H1 (cell line): ENCODE measurements around the gene CHMP6. TPM values are rescaled to one million over a fixed set of nuclear protein-coding genes. Genes with fewer than 3 reads are reported as not detected.

Source experiments
- CEBPB ChIP-seq: IDR thresholded peaks from 2 replicates; pipeline ENCODE4 v1.6.1; 2012; ENCODE audit warnings: low read depth, low read length
- CHD2 ChIP-seq: IDR thresholded peaks from 2 replicates; pipeline ENCODE4 v1.6.1; 2012; ENCODE audit warnings: low read length, improper control_type of control experiment
- GTF2F1 ChIP-seq: IDR thresholded peaks from 2 replicates; pipeline ENCODE4 v1.6.1; 2012; ENCODE audit warnings: low read depth, low read length, improper control_type of control experiment, borderline replicate concordance
- HDAC2 ChIP-seq, 2 experiments: fragments of 300-600 bp in 1 of 2; sonication (generic) in 1 of 2; IDR thresholded peaks; 2 replicates each; pipeline ENCODE4 v1.6.1; 2011 to 2012; ENCODE audit warnings: low read depth in 2 of 2, low read length in 2 of 2, mild to moderate bottlenecking in 2 of 2, moderate library complexity in 2 of 2, borderline replicate concordance in 1 of 2, inconsistent platforms in 1 of 2
- SRF ChIP-seq: IDR thresholded peaks from 2 replicates; pipeline ENCODE4 v1.6.1; 2011; ENCODE audit warnings: mild to moderate bottlenecking, low read depth, low read length, moderate library complexity
- polyA plus RNA-seq, 7 experiments: library from polyadenylated mRNA; depleted of rRNA in 3 of 7; stranded (reverse) in 5 of 7; unstranded in 2 of 7; fragments of >200 nt in 5 of 7; fragments of 200-250 nt in 2 of 7; gene quantifications; 1 replicate in 5 of 7; 2 replicates in 1 of 7; 4 replicates in 1 of 7; pipeline versions ENCODE4 v1.2.1 to v1.2.3, GENCODE V29; 2011 to 2013; ENCODE audit warnings: missing spikeins in 2 of 7, mixed read lengths in 2 of 7
- total RNA-seq: library from RNA; stranded (reverse); fragmentation: NEBNext Ultra II Directional; extraction: Animal tissue kit (Norgen Biotek cat#: 25700); gene quantifications from 2 replicates; pipeline ENCODE4 v1.2.1, GENCODE V29; 2021

Gene CHMP6
- total and polyA plus RNA-seq, 2 of the 8 experiments (the other 6 are each of a cell fraction or from before 2014, with no cell fraction given) = 15.7 to 24.3 TPM

- TF ChIP-seq SRF (no peak), GTF2F1 (no peak), CHD2 (no peak), CEBPB (no peak), HDAC2 (IDR thresholded peaks at IDR 0.05; ENCODE audit: borderline replicate concordance in 1 of 2, low read depth in 2 of 2, low read length in 2 of 2) (no peak)
Measured at GRCh38 chr17:81012574-81013447, 21.2 kb downstream of the CHMP6 start (continued).
